Astrocyte of the cerebellum (primary cell): Measurements from ENCODE around the gene ACAD9.

ENCODE experiments used
- DNase-seq: peaks from one replicate; pipeline ENCODE4 v3.0.0-alpha.2; 2011; ENCODE audit warnings: low read depth
- H3K4me3 ChIP-seq: 2 replicates; pipeline ENCODE4 v1.5.1; 2011; ENCODE audit warnings: mild to moderate bottlenecking, low read depth, low read length, moderate library complexity
- in situ Hi-C: cut with HindIII; loops from 2 replicates; pipeline ENCODE4 v1.10.0; 2017; ENCODE audit warnings: low sequenced_read_pairs
- TF ChIP-seq, protein P1 (sequence below): IDR thresholded peaks from 2 replicates; pipeline ENCODE4 v1.5.1; 2012; ENCODE audit warnings: low read length, low read depth, moderate library complexity, mild to moderate bottlenecking; ENCODE audit errors: missing control alignments

Gene ACAD9

DNA sequence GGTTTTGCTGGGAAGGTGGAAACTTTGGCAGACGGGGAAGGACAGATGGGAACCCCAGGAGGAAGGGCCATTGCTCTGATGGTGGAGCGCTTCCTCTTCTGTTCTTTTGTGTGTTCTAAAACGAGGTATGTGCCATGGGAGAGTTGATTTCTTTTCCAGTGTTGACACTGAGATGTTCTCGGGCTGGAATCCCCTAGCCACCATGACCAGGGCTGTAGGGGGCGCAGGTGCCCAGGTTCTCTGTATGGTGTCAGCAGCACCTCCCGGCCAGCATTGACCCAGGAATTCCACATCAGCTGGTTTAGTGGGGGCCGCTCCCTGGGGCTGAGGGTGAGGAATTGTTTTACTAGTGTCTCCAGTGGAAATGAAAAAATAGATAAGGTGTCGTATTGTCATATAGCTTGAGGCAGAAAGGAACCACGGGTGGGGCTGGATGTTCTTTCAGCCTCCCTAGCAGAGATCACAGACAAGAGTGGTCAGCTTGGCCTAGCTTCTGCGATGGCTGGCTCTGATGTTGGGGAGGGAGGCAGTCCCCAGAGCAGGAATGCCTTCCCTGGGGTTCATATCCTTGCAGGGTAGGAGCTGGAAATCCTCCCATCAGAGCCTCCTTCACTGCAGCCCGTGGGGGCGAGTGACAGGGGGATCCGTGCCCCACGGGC, 34.2 kb upstream of the ACAD9 start:
- TF ChIP-seq, protein P1, sequence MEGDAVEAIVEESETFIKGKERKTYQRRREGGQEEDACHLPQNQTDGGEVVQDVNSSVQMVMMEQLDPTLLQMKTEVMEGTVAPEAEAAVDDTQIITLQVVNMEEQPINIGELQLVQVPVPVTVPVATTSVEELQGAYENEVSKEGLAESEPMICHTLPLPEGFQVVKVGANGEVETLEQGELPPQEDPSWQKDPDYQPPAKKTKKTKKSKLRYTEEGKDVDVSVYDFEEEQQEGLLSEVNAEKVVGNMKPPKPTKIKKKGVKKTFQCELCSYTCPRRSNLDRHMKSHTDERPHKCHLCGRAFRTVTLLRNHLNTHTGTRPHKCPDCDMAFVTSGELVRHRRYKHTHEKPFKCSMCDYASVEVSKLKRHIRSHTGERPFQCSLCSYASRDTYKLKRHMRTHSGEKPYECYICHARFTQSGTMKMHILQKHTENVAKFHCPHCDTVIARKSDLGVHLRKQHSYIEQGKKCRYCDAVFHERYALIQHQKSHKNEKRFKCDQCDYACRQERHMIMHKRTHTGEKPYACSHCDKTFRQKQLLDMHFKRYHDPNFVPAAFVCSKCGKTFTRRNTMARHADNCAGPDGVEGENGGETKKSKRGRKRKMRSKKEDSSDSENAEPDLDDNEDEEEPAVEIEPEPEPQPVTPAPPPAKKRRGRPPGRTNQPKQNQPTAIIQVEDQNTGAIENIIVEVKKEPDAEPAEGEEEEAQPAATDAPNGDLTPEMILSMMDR: peak; percentile 25
- peak overlapping the region; percentile 18 for H3K4me3 ChIP-seq
- in situ Hi-C loops: no loop called here
- no peak for DNase-seq

DNA sequence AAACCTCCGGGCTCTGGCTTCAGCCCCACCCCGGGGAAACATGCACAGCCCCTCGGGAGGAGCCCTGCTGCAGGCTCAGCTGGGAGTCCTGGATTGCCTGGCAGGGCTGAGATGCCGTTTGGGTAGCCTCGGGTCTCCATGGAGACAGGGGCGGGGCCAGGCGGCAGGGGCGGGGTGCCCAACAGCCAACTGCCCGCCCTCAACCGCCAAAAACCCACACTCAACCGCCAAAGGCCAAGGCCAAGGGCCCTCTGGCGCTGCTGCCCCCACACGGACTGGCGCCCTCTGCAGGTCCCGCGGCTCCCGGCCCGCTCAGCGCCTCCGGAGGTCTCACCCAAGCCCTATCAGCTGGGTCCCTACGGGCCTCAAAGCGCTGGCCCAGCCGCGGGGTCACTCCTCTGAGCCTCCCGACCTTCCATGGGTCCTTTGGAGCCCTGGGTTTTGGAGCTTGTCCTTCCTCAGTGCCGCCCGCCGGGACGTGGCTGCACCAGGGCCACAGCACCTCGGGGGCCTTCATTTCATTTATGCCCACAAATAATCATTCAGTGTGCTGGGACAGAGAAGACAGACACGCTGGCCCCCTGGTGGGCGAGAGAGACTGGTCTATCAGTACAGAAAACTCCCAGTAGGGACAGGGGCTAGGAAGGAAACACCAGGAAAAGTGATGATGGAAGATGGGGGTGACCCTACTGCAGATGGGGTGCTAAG, 33.5 kb upstream of the ACAD9 start:
- peak overlapping the region; percentile 18 for H3K4me3 ChIP-seq
- TF ChIP-seq, protein P1: peak; percentile 28
- in situ Hi-C loops: no loop called here
- no peak for DNase-seq

DNA sequence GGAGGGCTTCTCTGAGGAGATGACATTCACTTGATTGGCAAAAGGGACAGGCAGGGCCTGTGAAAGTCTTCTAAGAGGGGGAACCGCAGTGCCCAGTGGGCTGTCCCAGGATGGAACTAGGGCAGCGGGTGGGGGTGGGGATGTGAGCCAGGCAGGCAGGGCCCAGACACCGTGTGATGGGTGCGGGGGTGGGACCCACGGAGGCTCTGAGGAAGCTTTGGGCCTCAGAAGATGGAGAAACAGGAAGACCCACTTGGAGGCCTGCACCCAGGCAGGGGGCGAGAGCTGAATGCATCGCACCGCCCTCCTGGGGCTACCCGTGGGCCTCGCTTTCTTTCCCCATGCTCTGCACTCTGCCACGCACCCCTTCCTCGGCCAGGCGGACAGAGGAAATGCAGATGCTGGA, 32.9 kb upstream of the ACAD9 start:
- no peak overlapping the region for H3K4me3 ChIP-seq
- in situ Hi-C loops: no loop called here

DNA sequence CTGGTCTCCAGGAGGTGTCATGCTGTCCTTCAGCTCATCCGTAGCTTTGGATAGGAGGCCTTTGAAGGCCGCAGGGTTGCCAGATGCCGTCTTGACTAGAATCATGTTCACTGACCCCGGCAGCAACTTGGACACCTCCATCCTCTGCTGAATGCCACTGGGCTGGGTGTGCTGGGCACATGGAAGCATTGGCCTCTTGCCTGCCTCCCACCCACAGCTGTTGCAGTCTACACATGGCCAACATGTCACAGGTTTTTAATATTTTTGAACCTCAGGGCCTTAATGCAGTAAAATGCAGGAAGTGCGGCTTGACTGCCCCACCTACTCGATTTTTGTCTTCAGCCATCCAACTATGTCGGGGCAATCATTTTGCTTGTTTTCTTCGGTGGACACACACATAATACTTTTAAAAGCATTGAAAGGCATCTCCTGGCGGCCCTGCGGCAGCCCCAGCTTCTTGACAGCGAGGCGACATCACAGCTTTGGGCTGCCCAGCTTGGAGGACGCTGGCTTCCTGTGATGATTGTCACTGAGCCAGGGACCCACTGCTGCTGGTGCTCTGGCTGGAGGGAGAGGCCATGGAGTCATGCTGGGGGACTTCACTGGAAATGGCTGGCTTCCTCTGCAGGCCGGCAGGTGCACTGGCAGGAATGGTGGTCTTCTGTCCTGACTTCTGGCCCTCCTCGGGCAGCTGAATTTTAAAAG, 31.6 kb upstream of the ACAD9 start:
- no peak for DNase-seq
- no peak overlapping the region for H3K4me3 ChIP-seq
- TF ChIP-seq, protein P1: no peak
- in situ Hi-C loops: no loop called here

More for the DNA sequence above, 32.9 kb upstream of the ACAD9 start:
- no peak for DNase-seq
- TF ChIP-seq, protein P1: no peak

DNA sequence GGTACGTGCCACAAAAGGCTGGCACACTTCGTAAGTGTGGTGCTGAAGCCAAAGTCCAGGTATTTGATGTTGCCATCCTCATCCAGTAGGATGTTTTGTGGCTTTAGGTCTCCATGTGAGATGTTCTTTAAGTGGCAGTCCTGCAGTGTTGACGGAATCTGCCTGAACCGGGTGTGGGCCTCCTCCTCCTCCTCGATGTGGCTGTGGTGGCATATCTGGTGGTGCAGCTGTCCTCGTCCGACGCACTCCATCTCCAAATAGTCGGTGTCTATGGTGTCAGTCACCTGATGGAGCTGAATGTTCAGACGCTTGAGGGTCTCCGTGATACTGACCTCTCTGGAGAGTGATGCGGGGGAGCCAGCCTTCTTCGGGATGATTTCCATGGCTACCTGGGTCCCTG, 30.5 kb upstream of the ACAD9 start:
- in situ Hi-C loops: no loop called here

DNA sequence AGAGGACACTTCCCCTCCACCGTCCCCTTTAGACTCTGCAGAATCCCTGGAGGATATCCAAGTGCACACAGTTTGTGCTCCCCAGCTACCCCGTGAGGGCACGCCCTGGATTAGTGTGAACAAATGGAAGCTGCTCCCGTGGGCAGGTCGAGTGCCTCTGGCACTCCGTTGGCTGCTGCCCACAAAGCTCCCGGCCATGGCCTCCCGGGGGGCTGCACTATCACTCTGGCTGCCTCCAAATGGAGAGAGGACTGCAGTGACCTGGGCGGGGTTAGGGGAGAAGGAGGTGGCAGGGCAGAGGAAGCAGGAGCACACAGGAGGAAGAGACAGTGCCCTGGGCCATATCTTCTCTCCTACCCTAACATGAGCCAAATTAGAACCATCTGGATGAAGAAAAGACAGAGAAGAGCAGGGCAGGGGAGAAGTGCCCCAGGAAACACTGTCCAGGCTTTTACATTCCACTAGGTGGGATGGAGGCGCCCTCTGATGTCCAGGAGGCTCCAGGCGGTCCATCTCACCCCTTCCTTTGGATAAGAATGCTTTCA, 29.4 kb upstream of the ACAD9 start:
- H3K4me3 ChIP-seq: no peak overlapping the region
- in situ Hi-C loops: loop anchor here (5.0 kb wide), 1 partner anchor 233 kb away; no protein-coding TSS in a partner anchor
- TF ChIP-seq, protein P1: peak; percentile 48
- no peak for DNase-seq

More for the DNA sequence above, 30.5 kb upstream of the ACAD9 start:
- TF ChIP-seq, protein P1: no peak
- no peak for DNase-seq
- H3K4me3 ChIP-seq: no peak overlapping the region
